Activated CD4-positive, alpha-beta T cell treated with anti-CD3 and anti-CD28 coated beads, Interleukin-2, amount 10 ng/mL, durations not matched to agents 24 days and 14 days (primary cell): Measurements from ENCODE around the gene ACOT7. TPM values are rescaled to one million over a fixed set of nuclear protein-coding genes. Genes with fewer than 3 reads are reported as not detected.
A peak's percentile ranks its signal among the peaks of the same experiment; 100 is the strongest.
"Not testable (repeated sequence)": the region's sequence is repeated elsewhere in the genome, so short reads cannot be mapped to it uniquely, and the experiment has no call there.

Experiments
- DNase-seq: peaks from one replicate; pipeline ENCODE4 v3.0.0; 2022
- H3K27ac Mint-ChIP-seq: one replicate; pipeline ENCODE4 v1.8.0; 2022; ENCODE audit warnings: mild to moderate bottlenecking, mixed read lengths
- H3K27me3 Mint-ChIP-seq: one replicate; pipeline ENCODE4 v1.8.0; 2022; ENCODE audit warnings: mixed read lengths
- H3K36me3 Mint-ChIP-seq: one replicate; pipeline ENCODE4 v1.8.0; 2022; ENCODE audit warnings: low read depth, mild to moderate bottlenecking, mixed read lengths
- H3K4me1 Mint-ChIP-seq: one replicate; pipeline ENCODE4 v1.8.0; 2021; ENCODE audit warnings: mixed read lengths
- H3K4me3 Mint-ChIP-seq: one replicate; pipeline ENCODE4 v1.8.0; 2022; ENCODE audit warnings: mild to moderate bottlenecking, moderate library complexity, mixed read lengths
- H3K9me3 Mint-ChIP-seq: one replicate; pipeline ENCODE4 v1.8.0; 2021; ENCODE audit warnings: mixed read lengths
- intact Hi-C: fragments of 100-400 bp; cut with micrococcal nuclease; formaldehyde crosslinking; loops from one replicate; pipeline ENCODE4 v1.15.1; 2023
- total RNA-seq: library from RNA; stranded (reverse); gene quantifications from 2 replicates; pipeline ENCODE4 v1.2.3, GENCODE V29; 2022

The ACOT7 gene
- total RNA-seq, 1 donor from 2014 or later = 133 TPM

DNA sequence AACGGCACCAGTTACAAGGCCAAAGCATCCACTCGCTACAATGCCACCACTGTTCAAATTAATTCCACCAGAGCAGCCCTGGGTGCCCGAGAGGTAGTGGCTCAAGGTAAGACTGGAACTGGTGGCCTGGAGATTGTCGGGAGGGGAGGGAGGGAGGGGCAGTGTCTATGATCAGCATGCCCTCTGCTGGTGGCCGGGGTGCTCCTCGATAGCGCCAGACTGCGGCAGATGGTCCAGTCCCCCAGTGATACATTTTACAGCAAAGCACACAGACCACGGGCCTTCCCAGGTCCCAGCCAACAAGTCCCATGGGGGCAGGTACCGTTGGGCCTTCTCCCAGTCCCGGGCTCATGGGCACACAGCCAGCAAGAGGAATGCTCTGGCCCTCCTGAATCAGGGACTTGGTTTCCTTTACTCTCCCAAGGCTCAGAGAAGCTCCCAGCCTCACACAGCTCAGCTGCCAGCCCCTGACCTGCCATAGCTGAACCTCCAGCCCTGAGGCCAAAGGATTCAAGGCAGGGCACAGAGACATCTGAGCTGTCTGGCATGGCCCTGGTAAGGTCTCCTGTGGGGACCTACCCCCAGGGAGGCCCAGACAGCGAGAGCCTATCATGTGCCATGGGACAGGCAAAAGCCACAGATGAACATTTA, 15.3 kb downstream of the ACOT7 start:
- Mint-ChIP-seq H3K4me3 (no peak overlapping the region), H3K36me3 (peaks cover 4% of the 10 kb centered on the region), H3K27me3 (no peaks in the 10 kb centered on the region), H3K27ac (no peak overlapping the region), H3K9me3 (peaks cover 3% of the 10 kb centered on the region), H3K4me1 (no peaks in the 10 kb centered on the region)
- no peak for DNase-seq
- intact Hi-C loops = no loop called here

DNA sequence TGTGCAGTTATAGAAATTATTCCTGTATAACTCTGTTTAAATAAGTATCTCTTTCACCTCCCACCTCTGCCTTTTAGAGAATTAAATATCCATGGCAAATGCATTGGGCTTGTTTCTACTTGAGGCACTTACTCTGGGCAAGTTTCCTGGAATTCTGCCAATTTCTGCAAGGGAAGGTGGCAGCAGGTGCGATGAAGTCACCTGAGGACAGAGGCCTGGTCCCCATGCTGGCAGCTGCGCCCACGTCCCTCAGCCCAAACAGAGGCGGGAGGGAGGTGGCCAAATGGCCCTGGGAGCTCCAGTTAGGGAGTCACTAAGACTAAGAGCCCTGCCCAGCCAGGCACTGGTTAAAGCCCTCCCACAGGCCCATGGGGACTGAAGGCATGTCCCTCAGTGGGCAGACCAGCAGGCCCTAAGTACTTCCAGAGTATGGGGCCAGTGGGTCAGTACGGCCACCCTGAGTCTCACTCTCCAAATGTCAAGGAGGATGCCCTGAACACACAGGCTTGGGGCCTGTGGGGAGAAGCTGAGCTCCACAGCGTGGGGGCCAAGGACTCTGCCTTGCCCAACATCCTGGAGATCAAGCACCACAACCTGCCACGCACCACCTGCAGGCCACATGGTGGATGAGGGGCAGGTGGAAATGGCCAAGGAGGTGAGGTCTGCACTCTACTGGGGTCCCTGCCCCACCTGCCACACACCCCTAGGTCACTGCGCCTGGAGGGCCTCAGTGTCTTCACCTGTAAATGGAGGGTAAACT, 19.4 kb downstream of the ACOT7 start:
- no peak overlapping the region for H3K27ac Mint-ChIP-seq
- DNase-seq = no peak
- no peak overlapping the region for H3K4me3 Mint-ChIP-seq
- H3K36me3 Mint-ChIP-seq = no peaks in the 10 kb centered on the region
- no peaks in the 10 kb centered on the region for H3K27me3 Mint-ChIP-seq
- intact Hi-C loops = no loop called here
- no peaks in the 10 kb centered on the region for H3K9me3 Mint-ChIP-seq
- peaks cover 2% of the 10 kb centered on the region for H3K4me1 Mint-ChIP-seq

GRCh38 chr1:6372236-6372635, 21.3 kb downstream of the ACOT7 start:
- DNase-seq, H3K27me3 Mint-ChIP-seq, intact Hi-C loops, H3K36me3 Mint-ChIP-seq, H3K4me1 Mint-ChIP-seq, H3K4me3 Mint-ChIP-seq, H3K27ac Mint-ChIP-seq, H3K9me3 Mint-ChIP-seq: not testable (repeated sequence)

- H3K36me3 Mint-ChIP-seq = peaks cover 9% of the 10 kb centered on the region
- no peak overlapping the region for H3K27ac Mint-ChIP-seq
Observed at GRCh38 chr1:6370006-6370405, 23.6 kb downstream of the ACOT7 start.

GRCh38 chr1:6367381-6368012, 26.1 kb downstream of the ACOT7 start:
- Mint-ChIP-seq H3K9me3 (no peaks in the 10 kb centered on the region), H3K36me3 (peaks cover 17% of the 10 kb centered on the region), H3K4me3 (no peak overlapping the region), H3K27me3 (no peaks in the 10 kb centered on the region), H3K4me1 (peaks cover 14% of the 10 kb centered on the region), H3K27ac (no peak overlapping the region)
- no peak for DNase-seq
- intact Hi-C loops = no loop called here

More at GRCh38 chr1:6370006-6370405, 23.6 kb downstream of the ACOT7 start:
- DNase-seq = no peak
- no peak overlapping the region for H3K4me3 Mint-ChIP-seq
- no peaks in the 10 kb centered on the region for H3K9me3 Mint-ChIP-seq
- intact Hi-C loops = no loop called here
- no peaks in the 10 kb centered on the region for H3K27me3 Mint-ChIP-seq
- peaks cover 3% of the 10 kb centered on the region for H3K4me1 Mint-ChIP-seq

GRCh38 chr1:6365047-6365446, 28.5 kb downstream of the ACOT7 start:
- peak; percentile 80 for DNase-seq
- Mint-ChIP-seq H3K9me3 (no peaks in the 10 kb centered on the region), H3K4me3 (peak overlapping the region; percentile 1), H3K27me3 (no peaks in the 10 kb centered on the region), H3K4me1 (peaks cover 23% of the 10 kb centered on the region), H3K27ac (peak overlapping the region; percentile 14), H3K36me3 (peaks cover 17% of the 10 kb centered on the region)
- intact Hi-C loops = no loop called here

DNA sequence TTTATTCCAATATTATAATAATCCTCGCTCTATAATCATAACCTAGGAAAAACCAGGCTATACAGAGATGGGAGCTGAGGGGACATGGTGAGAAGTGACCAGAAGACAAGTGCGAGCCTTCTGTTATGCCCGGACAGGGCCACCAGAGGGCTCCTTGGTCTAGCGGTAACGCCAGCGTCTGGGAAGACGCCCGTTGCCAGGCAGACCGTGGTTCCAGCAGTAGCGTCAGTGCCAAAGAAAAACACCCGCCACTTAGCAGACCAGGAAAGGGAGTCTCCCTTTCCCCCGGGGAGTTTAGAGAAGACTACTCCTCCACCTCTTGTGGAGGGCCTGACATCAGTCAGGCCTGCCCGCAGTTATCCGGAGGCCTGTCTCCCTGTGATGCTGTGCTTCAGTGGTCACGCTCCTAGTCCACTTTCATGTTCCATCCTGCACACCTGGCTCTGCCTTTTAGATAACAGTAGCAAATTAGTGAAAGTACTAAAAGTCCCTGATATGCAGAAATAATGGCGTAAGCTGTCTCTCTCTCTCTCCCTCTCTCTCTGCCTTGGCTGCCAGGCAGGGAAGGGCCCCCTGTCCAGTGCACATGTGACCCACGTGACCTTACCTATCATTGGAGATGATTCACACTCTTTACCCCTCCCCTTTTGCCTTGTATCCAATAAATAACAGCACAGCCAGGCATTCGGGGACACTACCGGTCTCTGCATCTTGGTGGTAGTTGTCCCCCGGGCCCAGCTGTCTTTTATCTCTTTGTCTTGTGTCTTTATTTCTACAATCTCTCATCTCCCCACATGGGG, 30.3 kb downstream of the ACOT7 start:
- intact Hi-C loops, H3K27me3 Mint-ChIP-seq, H3K4me3 Mint-ChIP-seq, H3K9me3 Mint-ChIP-seq, H3K27ac Mint-ChIP-seq: not testable (repeated sequence)
- peak; percentile 72 for DNase-seq
- Mint-ChIP-seq H3K36me3 (peaks cover 12% of the 10 kb centered on the region), H3K4me1 (peaks cover 38% of the 10 kb centered on the region)

GRCh38 chr1:6361124-6361775, 32.3 kb downstream of the ACOT7 start:
- Mint-ChIP-seq H3K36me3 (peaks cover 8% of the 10 kb centered on the region), H3K27me3 (no peaks in the 10 kb centered on the region), H3K4me1 (peaks cover 42% of the 10 kb centered on the region), H3K4me3 (no peak overlapping the region), H3K27ac (no peak overlapping the region), H3K9me3 (no peaks in the 10 kb centered on the region)
- no peak for DNase-seq
- intact Hi-C loops = no loop called here

DNA sequence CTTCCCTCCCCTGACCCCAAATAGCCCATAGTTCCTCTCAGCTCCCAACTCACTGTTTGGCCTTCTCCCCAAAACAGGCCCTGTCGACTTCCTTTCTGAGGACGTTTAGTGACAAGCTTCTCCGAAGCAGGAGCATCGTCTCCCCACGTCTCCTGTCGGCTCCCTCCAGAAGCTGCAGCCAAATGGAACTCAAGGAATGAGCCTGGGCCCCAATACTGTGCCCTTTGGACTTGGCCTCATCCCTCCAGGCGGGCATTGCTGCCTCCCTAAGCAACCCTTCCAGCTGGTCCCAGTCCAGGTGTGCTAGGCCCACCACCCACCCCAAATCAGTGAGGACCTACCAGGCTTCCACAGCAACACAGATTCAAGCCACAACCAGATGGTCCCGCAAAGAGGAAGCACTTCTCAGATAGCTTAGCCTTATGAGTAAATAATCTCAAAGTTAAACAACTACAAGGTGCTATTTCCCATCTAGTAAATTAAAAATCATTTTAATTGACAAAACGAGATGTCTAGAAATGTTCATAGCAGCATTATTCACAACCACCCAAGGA, 33.0 kb downstream of the ACOT7 start:
- no peaks in the 10 kb centered on the region for H3K9me3 Mint-ChIP-seq
- DNase-seq = no peak
- no peaks in the 10 kb centered on the region for H3K27me3 Mint-ChIP-seq
- intact Hi-C loops = no loop called here
- peaks cover 8% of the 10 kb centered on the region for H3K36me3 Mint-ChIP-seq
- peaks cover 42% of the 10 kb centered on the region for H3K4me1 Mint-ChIP-seq
- peak overlapping the region; percentile 53 for H3K4me3 Mint-ChIP-seq
- H3K27ac Mint-ChIP-seq = peak overlapping the region; percentile 62

DNA sequence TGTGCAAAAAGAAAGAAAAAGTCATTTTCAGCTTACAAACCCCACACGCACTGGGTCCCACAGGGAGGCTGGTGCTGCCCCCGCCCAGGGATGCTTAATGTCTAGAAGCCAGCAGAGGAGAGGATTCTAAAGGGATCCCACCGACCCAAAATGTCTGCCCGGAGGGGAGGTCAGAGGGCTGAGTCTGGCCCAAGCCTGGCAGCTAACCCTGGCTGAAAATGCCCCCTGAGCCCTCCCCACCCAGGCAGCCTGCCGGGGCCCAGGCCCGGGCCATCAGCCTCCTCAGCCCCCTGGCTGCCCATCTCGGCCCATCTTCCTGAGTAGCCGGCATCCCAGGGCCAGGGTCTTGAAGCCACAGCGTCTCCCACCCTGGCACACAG, 33.5 kb downstream of the ACOT7 start:
- intact Hi-C loops = no loop called here
- H3K36me3 Mint-ChIP-seq = peaks cover 8% of the 10 kb centered on the region
- peaks cover 42% of the 10 kb centered on the region for H3K4me1 Mint-ChIP-seq
- DNase-seq = no peak
- H3K4me3 Mint-ChIP-seq = peak overlapping the region; percentile 80
- no peaks in the 10 kb centered on the region for H3K27me3 Mint-ChIP-seq
- peak overlapping the region; percentile 94 for H3K27ac Mint-ChIP-seq
- no peaks in the 10 kb centered on the region for H3K9me3 Mint-ChIP-seq

- Mint-ChIP-seq H3K27me3 (no peaks in the 10 kb centered on the region), H3K9me3 (no peaks in the 10 kb centered on the region), H3K4me3 (peak overlapping the region; percentile 80), H3K27ac (peak overlapping the region; percentile 94), H3K4me1 (peaks cover 39% of the 10 kb centered on the region), H3K36me3 (peaks cover 8% of the 10 kb centered on the region)
- peak; percentile 93 for DNase-seq
- intact Hi-C loops = loop anchor here (1.0 kb wide), 2 partner anchors 11 to 34 kb away; partner anchors contain the start of gene ACOT7
Observed at GRCh38 chr1:6359216-6360116, 34.1 kb downstream of the ACOT7 start.

DNA sequence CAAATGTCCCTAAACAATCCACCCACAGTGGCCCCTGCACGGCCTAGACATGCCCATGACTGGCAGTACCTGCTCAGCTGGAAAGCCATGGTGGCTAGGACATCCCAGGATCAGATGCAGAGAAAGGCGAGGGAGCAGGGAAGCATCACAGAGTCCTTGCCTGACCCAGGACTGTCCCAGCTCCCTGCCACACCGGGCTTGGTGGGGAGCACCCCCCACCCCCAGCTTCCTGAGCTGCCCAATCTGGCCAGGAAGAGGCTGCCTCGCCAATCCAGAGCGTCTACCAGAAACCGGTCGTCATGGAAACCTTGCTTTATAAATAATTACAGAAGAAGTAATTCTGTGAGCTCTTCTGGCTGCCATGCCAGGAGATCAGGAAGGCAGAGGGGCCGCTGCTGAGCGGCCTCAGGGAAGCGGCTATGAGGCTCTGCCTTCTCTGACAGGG, 34.8 kb downstream of the ACOT7 start:
- Mint-ChIP-seq H3K36me3 (peaks cover 8% of the 10 kb centered on the region), H3K27ac (peak overlapping the region; percentile 94), H3K9me3 (no peaks in the 10 kb centered on the region), H3K4me3 (peak overlapping the region; percentile 80), H3K27me3 (no peaks in the 10 kb centered on the region), H3K4me1 (peaks cover 38% of the 10 kb centered on the region)
- intact Hi-C loops = loop anchor here (1.0 kb wide), 2 partner anchors 10 to 35 kb away; partner anchors contain the start of gene ACOT7
- DNase-seq = peak; percentile 88
